HepG2 (cell line): ENCODE results near the gene KLF15. TPM values are rescaled to one million over a fixed set of nuclear protein-coding genes. Genes with fewer than 3 reads are reported as not detected.

Experiments
- ARNTL ChIP-seq: sonication (generic); formaldehyde crosslinking; IDR thresholded peaks from 2 replicates; pipeline ENCODE4 v1.4.0; 2020; ENCODE audit warnings: mild to moderate bottlenecking, missing genetic modification reagents
- BATF2 ChIP-seq: sonication (generic); formaldehyde crosslinking; IDR thresholded peaks from 2 replicates; pipeline ENCODE4 v1.8.0; 2022; ENCODE audit warnings: mild to moderate bottlenecking, missing genetic modification reagents, moderate library complexity
- HHEX ChIP-seq: IDR thresholded peaks from 2 replicates; pipeline ENCODE4 v1.6.1; 2016; ENCODE audit warnings: control low read depth
- SMARCC2 ChIP-seq: fragments of 450-650 bp; IDR thresholded peaks from 2 replicates; pipeline ENCODE4 v1.6.1; 2017; ENCODE audit warnings: antibody characterized with exemption, mild to moderate bottlenecking
- U2AF1 ChIP-seq: fragments of 200-400 bp; formaldehyde crosslinking; optimal IDR thresholded peaks from 2 replicates; pipeline ENCODE3; 2017; ENCODE audit warnings: mild to moderate bottlenecking, low read depth, low read length
- ZNF646 ChIP-seq: sonication (generic); formaldehyde crosslinking; IDR thresholded peaks from 2 replicates; pipeline ENCODE4 v1.9.0; 2021; ENCODE audit warnings: mild to moderate bottlenecking, missing genetic modification reagents
- polyA plus RNA-seq, 8 experiments: library from polyadenylated mRNA; depleted of rRNA in 3 of 8; stranded (reverse) in 7 of 8; unstranded in 1 of 8; fragments of >200 nt; fragmentation: Illumina TruSeq in 4 of 8; extraction: Trizol in 4 of 8; gene quantifications; 2 replicates each; pipeline versions ENCODE4 v1.2.1 to v1.2.3, GENCODE V29; 2011 to 2016; ENCODE audit warnings: low read depth in 4 of 8, missing spikeins in 1 of 8, mixed read lengths in 1 of 8; ENCODE audit not compliant: insufficient read depth in 1 of 8
- total RNA-seq, 5 experiments: library from RNA; depleted of rRNA; stranded (reverse); fragments of >200 nt; fragmentation: Illumina TruSeq; extraction: Trizol; gene quantifications; 2 replicates each; pipeline ENCODE4 v1.2.3, GENCODE V29; 2016; ENCODE audit warnings: low read depth in 1 of 5

KLF15 gene
- total and polyA plus RNA-seq, 2 of the 13 experiments (the other 11 are each of a cell fraction or from before 2014, with no cell fraction given), result 7.1 to 7.8 TPM

- TF ChIP-seq ARNTL (CRISPR knock-in tag) (no peak), SMARCC2 (no peak), ZNF646 (no peak), U2AF1 (no peak), BATF2 (no peak), HHEX (no peak)
These were observed 1.6 kb upstream of the KLF15 start (continued) for GRCh38 chr3:126358816-126359181.
